Heart right ventricle (tissue), 16 donors: Measurements from ENCODE around the gene B3GALNT1. TPM values are rescaled to one million over a fixed set of nuclear protein-coding genes. Genes with fewer than 3 reads are reported as not detected.

Experiments used
- ATAC-seq, 8 donors: fragments of 200-7000 bp; cut with Tn5 transposase; one replicate each; pipeline ENCODE4 v1.9.1; 2020; ENCODE audit warnings: mild to moderate bottlenecking in 8 of 8, moderate library complexity in 8 of 8, moderate number of reproducible peaks in 1 of 8
- DNase-seq, 2 donors: peaks; one replicate each; pipeline ENCODE4 v3.0.0-alpha.2; 2020
- H3K27ac ChIP-seq, 10 donors: fragments of 200-600 bp; sonication (generic) in 2 of 10; one replicate each; pipeline versions ENCODE4 v1.5.0 to v1.8.0; 2020 to 2022; ENCODE audit warnings: mild to moderate bottlenecking in 3 of 10
- H3K27me3 ChIP-seq, 7 donors: fragments of 200-600 bp; one replicate each; pipeline ENCODE4 v1.8.0; 2021 to 2022; ENCODE audit warnings: mild to moderate bottlenecking in 2 of 7
- H3K36me3 ChIP-seq, 9 donors: fragments of 200-600 bp; sonication (generic) in 1 of 9; one replicate each; pipeline versions ENCODE4 v1.5.0 to v1.8.0; 2020 to 2022; ENCODE audit warnings: mild to moderate bottlenecking in 2 of 9
- H3K4me1 ChIP-seq, 9 donors: fragments of 200-600 bp; sonication (generic) in 1 of 9; one replicate each; pipeline versions ENCODE4 v1.5.0 to v1.8.0; 2020 to 2022; ENCODE audit warnings: mild to moderate bottlenecking in 4 of 9
- H3K4me3 ChIP-seq, 10 donors: fragments of 200-600 bp; sonication (generic) in 2 of 10; one replicate each; pipeline versions ENCODE4 v1.5.0 to v1.8.0; 2020 to 2022; ENCODE audit warnings: mild to moderate bottlenecking in 7 of 10, moderate library complexity in 2 of 10
- H3K9me3 ChIP-seq, 11 donors: fragments of 200-600 bp in 10 of 11; sonication (generic) in 2 of 11; one replicate each; pipeline versions ENCODE4 v1.5.0 to v1.8.0; 2013 to 2022; ENCODE audit warnings: mild to moderate bottlenecking in 2 of 11, control low read depth in 1 of 11, moderate library complexity in 1 of 11
- CTCF ChIP-seq, 9 donors: fragments of 200-600 bp; sonication (generic) in 2 of 9; IDR thresholded peaks; one replicate each; pipeline versions ENCODE4 v1.5.0 to v1.8.0; 2021 to 2022; ENCODE audit warnings: antibody characterized with exemption in 9 of 9, mild to moderate bottlenecking in 5 of 9, moderate library complexity in 1 of 9
- WGBS, 2 donors: extraction: QIAGEN DNeasy Blood & Tissue Kit; methylation state at CpG; one replicate each; pipeline ENCODE4 v1.1.7; 2013; ENCODE audit warnings: inconsistent platforms in 1 of 2; 5-methylcytosine and 5-hydroxymethylcytosine counted together
- intact Hi-C, 10 donors: fragments of 100-400 bp; cut with DNase I; formaldehyde crosslinking; loops; one replicate each; pipeline versions ENCODE4 v1.11.1 to v1.14.2; 2022
- polyA plus RNA-seq, 2 donors: library from polyadenylated mRNA; stranded (reverse); fragments of 200-250 nt; gene quantifications; one replicate each; pipeline ENCODE4 v1.2.3, GENCODE V29; 2013
- total RNA-seq, 10 donors: library from RNA; stranded (reverse); fragmentation: NEBNext Ultra II Directional in 3 of 10; extraction: Animal tissue kit (Norgen Biotek cat#: 25700) in 3 of 10; gene quantifications; one replicate each; pipeline versions ENCODE4 v1.2.1 to v1.2.4, GENCODE V29; 2021 to 2023
- donor health status: Arrhythmogenic right ventricular cardiomyopathy.
- donor health status: ischemic (EF 13 %, LVEDD 7.1; RV severe dilation, severe dysfunction).
- donor health status: healthy with polysubstance abuse.
- donor health status: DM: no; HTN: yes; CAD: no.
- donor health status: DM: no; HTN: no; CAD: no.
- donor health status: ischemic (EF 25% LVEDD 6.9; RV normal size, moderate dysfunction).
- donor health status: ischemic (EF 25% LVEDD 5.7; RV mildly dilated, moderate dysfunction).
- donor health status: healthy.
- donor health status: DM: yes; HTN: yes; CAD: no.
- donor health status: Ischemic cardiomyopathy.
- donor health status: ischemic (EF 35%, LVEDD 5.7; RV mildly dilated, moderate dysfunction).
- donor health status: nonischemic (EF 11% LVEDD 7.7; RV severe dilation, severe dysfunction).
- donor health status: DM: yes; HTN: yes; CAD: no.
- donor health status: PGD.
- donor health status: ischemic (EF 29% LVEDD 5.4; RV normal size, mild dysfunction).
- donor health status: nonischemic (EF 23%, LVEDD 6.1; RV moderate dilation, normal function).

Gene B3GALNT1
- total and polyA plus RNA-seq, 12 donors, result 18.7 to 85.1 (median 71.7) TPM

- TF ChIP-seq CTCF (IDR thresholded peaks at IDR 0.05), result no peak
- Histone ChIP-seq H3K36me3 (peaks cover 0 to 59% (median 0%) of the 10 kb centered on the region in 9 donors), H3K27ac (peak overlapping the region; percentile 59 to 95 (median 87)), H3K9me3 (no peaks in the 10 kb centered on the region), H3K4me3 (no peak overlapping the region), H3K4me1 (peaks cover 0 to 75% (median 28%) of the 10 kb centered on the region in 9 donors), H3K27me3 (no peaks in the 10 kb centered on the region)
- 52 to 65% methylated on average over 6 of the region's 6 CpGs for WGBS, 2 donors
- ATAC-seq (peak in 6 of 8 donors; percentile 25 to 58 (median 34)), DNase-seq (no peak)
- intact Hi-C loops, result loop anchor here in 5 of 10 donors (5.0 to 10.0 kb wide), 4 partner anchors 74 to 124 kb away; partner anchors contain the start of gene NMD3 (in 4 of the 5)
These were observed 4.2 kb downstream of the B3GALNT1 start for GRCh38 chr3:161100994-161101393.

- TF ChIP-seq CTCF (IDR thresholded peaks at IDR 0.05), result peak in 5 of 9 donors; percentile 34 to 56 (median 44)
- Histone ChIP-seq H3K4me1 (peaks cover 0 to 57% (median 10%) of the 10 kb centered on the region in 9 donors), H3K4me3 (no peak overlapping the region), H3K27me3 (no peaks in the 10 kb centered on the region), H3K27ac (peak overlapping the region in 3 of 10 donors; percentile 6 to 92 (median 20)), H3K36me3 (peaks cover 0 to 52% (median 0%) of the 10 kb centered on the region in 9 donors), H3K9me3 (no peaks in the 10 kb centered on the region)
- DNase-seq, result no peak
- ATAC-seq, result peak in 3 of 8 donors; percentile 4 to 30 (median 28)
- intact Hi-C loops, result loop anchor here in 1 of 10 donors (10.0 kb wide), 1 partner anchor 142 kb away; no protein-coding TSS in a partner anchor
- WGBS, 2 donors, result 61 to 65% methylated on average over 7 of the region's 7 CpGs
These were observed 8.3 kb downstream of the B3GALNT1 start for GRCh38 chr3:161096771-161097367.

- Histone ChIP-seq H3K27ac (no peak overlapping the region), H3K4me3 (no peak overlapping the region), H3K36me3 (peaks cover 0 to 46% (median 0%) of the 10 kb centered on the region in 9 donors), H3K4me1 (peaks cover 0 to 42% (median 8%) of the 10 kb centered on the region in 9 donors), H3K27me3 (no peaks in the 10 kb centered on the region), H3K9me3 (no peaks in the 10 kb centered on the region)
- DNase-seq (no peak), ATAC-seq (peak in 1 of 8 donors; percentile 38)
- intact Hi-C loops, result loop anchor here in 1 of 10 donors (10.0 kb wide), 1 partner anchor 139 kb away; no protein-coding TSS in a partner anchor
- TF ChIP-seq CTCF (IDR thresholded peaks at IDR 0.05), result no peak
These were observed 11.3 kb downstream of the B3GALNT1 start for GRCh38 chr3:161093895-161094294.

GRCh38 chr3:161084277-161084676 lies 20.9 kb downstream of the B3GALNT1 start:
- Histone ChIP-seq H3K27me3 (no peaks in the 10 kb centered on the region), H3K4me3 (no peak overlapping the region), H3K9me3 (no peaks in the 10 kb centered on the region), H3K36me3 (peaks cover 0 to 62% (median 13%) of the 10 kb centered on the region in 9 donors), H3K4me1 (peaks cover 4 to 40% (median 16%) of the 10 kb centered on the region in 9 donors), H3K27ac (no peak overlapping the region)
- DNase-seq (no peak), ATAC-seq (no peak)
- WGBS, 2 donors, result 71 to 84% methylated on average over 2 of the region's 2 CpGs
- no peak for TF ChIP-seq CTCF (IDR thresholded peaks at IDR 0.05)
- intact Hi-C loops, result no loop called here
